GM18526 (cell line): ENCODE measurements around the gene NEDD9.

ENCODE experiments used
- POLR2A ChIP-seq: IDR thresholded peaks from 3 replicates; pipeline ENCODE4 v1.6.1; 2011; ENCODE audit not compliant: insufficient read length; ENCODE audit errors: extremely low read depth

Gene NEDD9

GRCh38 chr6:11245381-11246256 lies 13.2 kb upstream of the NEDD9 start:
- no peak for TF ChIP-seq POLR2A

- no peak for TF ChIP-seq POLR2A
These were observed 12.1 kb upstream of the NEDD9 start for GRCh38 chr6:11244387-11245126.

GRCh38 chr6:11243861-11244260 lies 11.4 kb upstream of the NEDD9 start:
- no peak for TF ChIP-seq POLR2A

- TF ChIP-seq POLR2A: no peak
These were observed 10.2 kb upstream of the NEDD9 start for GRCh38 chr6:11242711-11243110.

GRCh38 chr6:11241793-11242201 lies 9.3 kb upstream of the NEDD9 start:
- no peak for TF ChIP-seq POLR2A

- no peak for TF ChIP-seq POLR2A
These were observed 8.8 kb upstream of the NEDD9 start for GRCh38 chr6:11241154-11241792.

- no peak for TF ChIP-seq POLR2A
These were observed 5.5 kb upstream of the NEDD9 start for GRCh38 chr6:11237956-11238355.

- TF ChIP-seq POLR2A: no peak
These were observed 5.0 kb upstream of the NEDD9 start for GRCh38 chr6:11237428-11237827.

- no peak for TF ChIP-seq POLR2A
These were observed 4.4 kb upstream of the NEDD9 start for GRCh38 chr6:11236915-11237314.

GRCh38 chr6:11236076-11236750 lies 3.7 kb upstream of the NEDD9 start:
- TF ChIP-seq POLR2A: no peak

GRCh38 chr6:11235062-11235461 lies 2.6 kb upstream of the NEDD9 start:
- no peak for TF ChIP-seq POLR2A

GRCh38 chr6:11233673-11234573 lies 1.5 kb upstream of the NEDD9 start:
- no peak for TF ChIP-seq POLR2A

- TF ChIP-seq POLR2A: no peak
These were observed 530 bp upstream of the NEDD9 start for GRCh38 chr6:11232770-11233626.
